Stimulated activated CD4-positive, alpha-beta T cell treated with anti-CD3 and anti-CD28 coated beads, Interleukin-1b, Interleukin-23, amount 100 ng/mL, for 24 hours (primary cell): ENCODE measurements around the gene PEPD.

Experiments used
- DNase-seq, 4 experiments: peaks; one replicate each; pipeline ENCODE4 v3.0.0-alpha.2; 2020; ENCODE audit warnings: low read depth in 4 of 4, low spot score in 1 of 4

The PEPD gene

GRCh38 chr19:33512021-33512420, 9.6 kb downstream of the PEPD start:
- no peak for DNase-seq

- DNase-seq: no peak
Observed at GRCh38 chr19:33511346-33511745, 10.2 kb downstream of the PEPD start.

GRCh38 chr19:33510462-33511194, 11.0 kb downstream of the PEPD start:
- no peak for DNase-seq

- DNase-seq: no peak
Observed at GRCh38 chr19:33509774-33510173, 11.8 kb downstream of the PEPD start.

- DNase-seq: no peak
Observed at GRCh38 chr19:33508941-33509614, 12.5 kb downstream of the PEPD start.

GRCh38 chr19:33508431-33508830, 13.2 kb downstream of the PEPD start:
- DNase-seq: no peak

- no peak for DNase-seq
Observed at GRCh38 chr19:33508009-33508408, 13.6 kb downstream of the PEPD start.

GRCh38 chr19:33507021-33507956, 14.3 kb downstream of the PEPD start:
- DNase-seq: no peak

GRCh38 chr19:33506498-33506897, 15.1 kb downstream of the PEPD start:
- no peak for DNase-seq

GRCh38 chr19:33505823-33506222, 15.8 kb downstream of the PEPD start:
- DNase-seq: no peak

- no peak for DNase-seq
Observed at GRCh38 chr19:33505148-33505547, 16.4 kb downstream of the PEPD start.

GRCh38 chr19:33504058-33504444, 17.5 kb downstream of the PEPD start:
- DNase-seq: no peak

GRCh38 chr19:33503433-33504057, 18.0 kb downstream of the PEPD start:
- no peak for DNase-seq

- no peak for DNase-seq
Observed at GRCh38 chr19:33503030-33503429, 18.6 kb downstream of the PEPD start.

GRCh38 chr19:33502521-33502920, 19.1 kb downstream of the PEPD start:
- no peak for DNase-seq

- no peak for DNase-seq
Observed at GRCh38 chr19:33501693-33502356, 19.8 kb downstream of the PEPD start.

- no peak for DNase-seq
Observed at GRCh38 chr19:33500991-33501390, 20.6 kb downstream of the PEPD start.

- DNase-seq: no peak
Observed at GRCh38 chr19:33500586-33500985, 21.0 kb downstream of the PEPD start.

GRCh38 chr19:33499671-33500506, 21.7 kb downstream of the PEPD start:
- no peak for DNase-seq

GRCh38 chr19:33499248-33499647, 22.3 kb downstream of the PEPD start:
- DNase-seq: no peak
